ENCODE measurements around the gene ZNF205. TPM values are rescaled to one million over a fixed set of nuclear protein-coding genes. Genes with fewer than 3 reads are reported as not detected.

The ZNF205 gene
- polyA plus RNA-seq, 1 donor, result 13.0 TPM

- DNase-seq (ENCODE audit: low read depth), result no peak
These were observed 11.2 kb upstream of the ZNF205 start for GRCh38 chr16:3101018-3101840.

GRCh38 chr16:3101841-3102470 is 10.4 kb upstream of the ZNF205 start:
- DNase-seq (ENCODE audit: low read depth), result no peak

GRCh38 chr16:3106205-3106928 is 6.0 kb upstream of the ZNF205 start:
- DNase-seq (ENCODE audit: low read depth), result no peak

GRCh38 chr16:3112881-3113574 is 642 bp downstream of the ZNF205 start:
- DNase-seq (ENCODE audit: low read depth), result no peak

GRCh38 chr16:3113765-3114479 is 1.5 kb downstream of the ZNF205 start:
- no peak for DNase-seq (ENCODE audit: low read depth)

- DNase-seq (ENCODE audit: low read depth), result no peak
These were observed 2.6 kb downstream of the ZNF205 start for GRCh38 chr16:3115003-3115402.

GRCh38 chr16:3115561-3115960 is 3.2 kb downstream of the ZNF205 start:
- no peak for DNase-seq (ENCODE audit: low read depth)

GRCh38 chr16:3118204-3118790 is 5.9 kb downstream of the ZNF205 start:
- DNase-seq (ENCODE audit: low read depth), result no peak

- DNase-seq (ENCODE audit: low read depth), result no peak
These were observed 6.5 kb downstream of the ZNF205 start for GRCh38 chr16:3118846-3119245.

GRCh38 chr16:3119286-3119685 is 6.9 kb downstream of the ZNF205 start:
- no peak for DNase-seq (ENCODE audit: low read depth)

- DNase-seq (ENCODE audit: low read depth), result no peak
These were observed 7.5 kb downstream of the ZNF205 start for GRCh38 chr16:3119701-3120408.

- no peak for DNase-seq (ENCODE audit: low read depth)
These were observed 8.0 kb downstream of the ZNF205 start for GRCh38 chr16:3120435-3120834.

- DNase-seq (ENCODE audit: low read depth), result no peak
These were observed 9.6 kb downstream of the ZNF205 start for GRCh38 chr16:3121851-3122467.

GRCh38 chr16:3122926-3123570 is 10.7 kb downstream of the ZNF205 start:
- DNase-seq (ENCODE audit: low read depth), result no peak

- DNase-seq (ENCODE audit: low read depth), result peak; percentile 84
These were observed 11.8 kb downstream of the ZNF205 start for GRCh38 chr16:3123986-3124886.

- no peak for DNase-seq (ENCODE audit: low read depth)
These were observed 15.4 kb downstream of the ZNF205 start for GRCh38 chr16:3127745-3128144.

- no peak for DNase-seq (ENCODE audit: low read depth)
These were observed 17.0 kb downstream of the ZNF205 start for GRCh38 chr16:3129137-3130131.
